RWPE2 (cell line): ENCODE results near the gene ZGPAT.
A peak's percentile ranks its signal among the peaks of the same experiment; 100 is the strongest.

ENCODE experiments used
- ATAC-seq: fragments of 200-7000 bp; cut with Tn5 transposase; 3 replicates; pipeline ENCODE4 v1.9.1; 2021; ENCODE audit warnings: low read depth
- DNase-seq: peaks from one replicate; pipeline ENCODE4 v3.0.0-alpha.2; 2020; ENCODE audit warnings: low spot score
- H3K27ac ChIP-seq: fragments of 450-650 bp; 2 replicates; pipeline ENCODE4 v1.5.1; 2017; ENCODE audit warnings: mild to moderate bottlenecking; ENCODE audit not compliant: poor library complexity, severe bottlenecking
- H3K27me3 ChIP-seq: fragments of 250-450 bp; sonication (Bioruptor Pico); 2 replicates; pipeline ENCODE4 v1.5.1; 2021; ENCODE audit warnings: mild to moderate bottlenecking, moderate library complexity; ENCODE audit not compliant: insufficient read depth, poor library complexity, severe bottlenecking
- H3K36me3 ChIP-seq: fragments of 250-450 bp; sonication (Bioruptor Pico); 2 replicates; pipeline ENCODE4 v1.5.1; 2020; ENCODE audit warnings: low read depth, mild to moderate bottlenecking, moderate library complexity
- H3K4me1 ChIP-seq: fragments of 250-450 bp; sonication (Bioruptor Pico); 2 replicates; pipeline ENCODE4 v1.5.1; 2021; ENCODE audit warnings: mild to moderate bottlenecking, moderate library complexity; ENCODE audit not compliant: insufficient read depth, poor library complexity, severe bottlenecking
- H3K4me3 ChIP-seq: fragments of 250-450 bp; sonication (Bioruptor Pico); 2 replicates; pipeline ENCODE4 v1.5.1; 2021; ENCODE audit warnings: mild to moderate bottlenecking, moderate library complexity; ENCODE audit not compliant: severe bottlenecking
- H3K9me3 ChIP-seq: fragments of 250-450 bp; sonication (Bioruptor Pico); 2 replicates; pipeline ENCODE4 v1.5.1; 2021; ENCODE audit warnings: mild to moderate bottlenecking, moderate library complexity; ENCODE audit not compliant: severe bottlenecking
- CTCF ChIP-seq: fragments of 450-650 bp; IDR thresholded peaks from one replicate; pipeline ENCODE4 v1.5.1; 2017; ENCODE audit warnings: mild to moderate bottlenecking, moderate library complexity; ENCODE audit not compliant: poor library complexity, severe bottlenecking

Gene ZGPAT

GRCh38 chr20:63672666-63673065 is 35.2 kb upstream of the ZGPAT start:
- Histone ChIP-seq H3K9me3 (no peaks in the 10 kb centered on the region), H3K27me3 (no peaks in the 10 kb centered on the region), H3K4me3 (no peak overlapping the region), H3K4me1 (no peaks in the 10 kb centered on the region), H3K27ac (no peak overlapping the region), H3K36me3 (peaks cover 83% of the 10 kb centered on the region)
- DNase-seq = no peak
- TF ChIP-seq CTCF = no peak
- no peak for ATAC-seq

- peaks cover 70% of the 10 kb centered on the region for H3K36me3 ChIP-seq
- no peaks in the 10 kb centered on the region for H3K27me3 ChIP-seq
- TF ChIP-seq CTCF = no peak
- no peaks in the 10 kb centered on the region for H3K4me1 ChIP-seq
- no peak overlapping the region for H3K27ac ChIP-seq
- no peak overlapping the region for H3K4me3 ChIP-seq
- ATAC-seq (no peak), DNase-seq (peak; percentile 80)
- no peaks in the 10 kb centered on the region for H3K9me3 ChIP-seq
Measured at GRCh38 chr20:63673951-63674350, 33.9 kb upstream of the ZGPAT start.

GRCh38 chr20:63675681-63676368 is 32.0 kb upstream of the ZGPAT start:
- no peak for DNase-seq
- Histone ChIP-seq H3K27ac (no peak overlapping the region), H3K9me3 (no peaks in the 10 kb centered on the region), H3K27me3 (no peaks in the 10 kb centered on the region), H3K36me3 (peaks cover 71% of the 10 kb centered on the region), H3K4me3 (no peak overlapping the region), H3K4me1 (no peaks in the 10 kb centered on the region)
- TF ChIP-seq CTCF = no peak
- no peak for ATAC-seq

DNA sequence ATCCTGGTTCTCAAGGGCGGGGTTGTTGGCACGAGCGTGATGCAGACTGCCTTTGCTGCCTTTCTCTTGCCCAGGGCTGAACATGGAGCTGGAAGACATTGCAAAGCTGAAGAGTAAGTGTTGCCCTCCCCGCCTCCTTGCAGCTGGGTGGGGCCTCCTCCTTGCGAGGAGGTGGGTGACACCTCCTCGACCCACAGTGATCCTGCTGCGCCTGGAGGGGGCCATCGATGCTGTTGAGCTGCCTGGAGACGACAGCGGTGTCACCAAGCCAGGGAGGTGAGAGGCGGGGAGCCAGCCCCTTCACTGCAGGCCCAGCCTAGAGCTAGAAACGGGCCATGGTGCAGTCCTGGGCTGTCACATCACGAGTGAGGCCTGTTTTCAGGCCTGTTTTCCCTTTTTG is 29.8 kb upstream of the ZGPAT start:
- no peak overlapping the region for H3K4me3 ChIP-seq
- H3K9me3 ChIP-seq = no peaks in the 10 kb centered on the region
- ATAC-seq = no peak
- H3K4me1 ChIP-seq = peaks cover 14% of the 10 kb centered on the region
- no peak for TF ChIP-seq CTCF
- no peak for DNase-seq
- no peaks in the 10 kb centered on the region for H3K27me3 ChIP-seq
- no peak overlapping the region for H3K27ac ChIP-seq
- peaks cover 57% of the 10 kb centered on the region for H3K36me3 ChIP-seq

DNA sequence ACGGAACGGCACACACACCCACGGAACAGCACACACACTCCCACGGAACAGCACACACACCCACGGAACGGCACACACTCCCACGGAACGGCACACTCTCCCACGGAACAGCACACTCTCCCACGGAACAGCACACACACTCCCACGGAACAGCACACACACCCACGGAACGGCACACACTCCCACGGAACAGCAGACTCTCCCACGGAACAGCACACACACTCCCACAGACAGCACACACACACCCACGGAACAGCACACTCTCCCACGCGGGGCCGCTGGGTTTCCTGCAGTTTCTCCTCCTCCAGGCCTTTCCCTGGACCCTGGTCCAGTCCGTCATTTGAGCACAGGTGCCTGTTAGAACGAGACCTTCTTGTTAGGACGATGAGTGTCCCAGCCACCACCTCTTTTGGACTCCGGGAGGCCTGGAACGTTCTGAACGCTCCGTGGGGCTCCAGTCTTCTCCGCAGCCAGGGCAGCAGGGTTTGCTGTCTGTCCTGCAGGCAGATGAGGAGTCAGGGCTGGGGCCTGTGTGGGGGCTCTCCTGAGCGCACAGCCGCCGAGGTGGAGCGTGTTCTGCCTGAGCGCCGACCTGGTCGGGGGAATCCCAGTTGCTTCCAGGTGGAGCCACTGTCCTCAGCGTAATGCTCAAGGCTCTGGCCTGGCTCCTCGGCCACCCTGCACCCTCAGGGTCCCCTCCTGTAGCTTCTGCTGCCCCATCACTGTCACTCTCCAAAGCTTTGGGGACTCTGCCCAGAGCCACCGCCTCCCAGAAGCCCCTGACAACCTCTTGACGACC is 29.0 kb upstream of the ZGPAT start:
- ATAC-seq = no peak
- H3K4me1 ChIP-seq = peaks cover 22% of the 10 kb centered on the region
- TF ChIP-seq CTCF = no peak
- no peak overlapping the region for H3K4me3 ChIP-seq
- no peak overlapping the region for H3K27ac ChIP-seq
- DNase-seq = peak; percentile 86
- H3K9me3 ChIP-seq = no peaks in the 10 kb centered on the region
- no peaks in the 10 kb centered on the region for H3K27me3 ChIP-seq
- H3K36me3 ChIP-seq = peaks cover 57% of the 10 kb centered on the region
